Measurements from ENCODE around the gene C1GALT1C1L. TPM values are rescaled to one million over a fixed set of nuclear protein-coding genes. Genes with fewer than 3 reads are reported as not detected.

C1GALT1C1L gene
- total RNA-seq: under 1 TPM in 1 of 2 donors, not detected in 1; 0.48 TPM

GRCh38 chr2:43676322-43677050 lies at the start of gene C1GALT1C1L:
Gene C1GALT1C1L (minus strand): TSS chr2:43676429. CDS start chr2:43676322, 107 bp downstream.
- peaks cover 2 to 6% of the 10 kb centered on the region in 2 donors for H3K9me3 Mint-ChIP-seq
- H3K27ac Mint-ChIP-seq: no peak within 1 kb of the TSS
- ATAC-seq (replicated peaks in 1 of 2) (peak; percentile 77 to 92), DNase-seq (peak; percentile 46 to 62)
- peaks cover 14% of the 10 kb centered on the region for H3K27me3 Mint-ChIP-seq (ENCODE audit: low read depth)
- H3K4me3 Mint-ChIP-seq: peak within 1 kb of the TSS; percentile 54 to 75
- peaks cover 8% of the 10 kb centered on the region for H3K4me1 Mint-ChIP-seq (ENCODE audit: low read depth)
- H3K36me3 Mint-ChIP-seq (ENCODE audit: insufficient read depth in 2 of 2): peaks cover 4 to 5% of the 10 kb centered on the region in 2 donors

GRCh38 chr2:43725711-43726246 lies 49.5 kb upstream of the C1GALT1C1L start:
- H3K4me3 Mint-ChIP-seq: no peak overlapping the region
- no peak for ATAC-seq (replicated peaks in 1 of 2)
- H3K27ac Mint-ChIP-seq: no peak overlapping the region
- H3K4me1 Mint-ChIP-seq (ENCODE audit: low read depth): no peaks in the 10 kb centered on the region
- DNase-seq: no peak
- no peaks in the 10 kb centered on the region for H3K36me3 Mint-ChIP-seq (ENCODE audit: insufficient read depth in 2 of 2)
- H3K9me3 Mint-ChIP-seq: no peaks in the 10 kb centered on the region
- no peaks in the 10 kb centered on the region for H3K27me3 Mint-ChIP-seq (ENCODE audit: low read depth)

- Mint-ChIP-seq H3K9me3 (no peaks in the 10 kb centered on the region), H3K36me3 (ENCODE audit: insufficient read depth in 2 of 2) (no peaks in the 10 kb centered on the region), H3K27me3 (ENCODE audit: low read depth) (no peaks in the 10 kb centered on the region), H3K4me1 (ENCODE audit: low read depth) (no peaks in the 10 kb centered on the region), H3K4me3 (no peak overlapping the region), H3K27ac (no peak overlapping the region)
- no peak for ATAC-seq (replicated peaks in 1 of 2)
- no peak for DNase-seq
Observed at GRCh38 chr2:43724728-43725526, 48.7 kb upstream of the C1GALT1C1L start.

DNA sequence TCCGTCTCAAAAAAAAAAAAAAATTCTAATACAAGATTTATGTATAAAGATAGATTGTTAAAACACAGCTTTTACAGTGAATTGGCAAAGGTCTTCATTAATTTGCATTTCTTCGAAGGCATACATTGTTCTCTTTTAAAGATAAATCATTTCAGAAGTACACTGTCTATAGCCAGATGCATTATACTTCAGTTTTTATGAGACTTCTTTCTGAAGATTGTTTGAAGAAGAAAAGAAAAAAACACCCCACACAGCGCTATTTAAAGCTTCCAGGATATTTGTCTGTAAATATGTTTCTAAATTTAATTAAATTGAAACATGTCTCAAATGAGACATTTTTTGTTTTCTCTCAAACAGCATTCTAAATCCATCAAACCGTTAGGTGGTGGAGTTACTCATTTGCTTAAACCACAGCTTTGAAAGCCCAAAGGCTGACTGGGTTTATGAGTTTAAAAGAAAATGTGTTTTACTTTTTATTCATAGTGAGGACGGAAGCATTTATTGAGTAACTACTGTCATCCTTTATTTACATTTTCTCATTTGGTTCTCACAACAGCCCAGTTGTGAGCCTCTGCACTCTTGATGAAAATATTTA lies 42.4 kb upstream of the C1GALT1C1L start:
- ATAC-seq (replicated peaks in 1 of 2) (no peak), DNase-seq (no peak)
- Mint-ChIP-seq H3K27me3 (ENCODE audit: low read depth) (peaks cover 9% of the 10 kb centered on the region), H3K4me1 (ENCODE audit: low read depth) (no peaks in the 10 kb centered on the region), H3K27ac (no peak overlapping the region), H3K9me3 (no peaks in the 10 kb centered on the region), H3K36me3 (ENCODE audit: insufficient read depth in 2 of 2) (no peaks in the 10 kb centered on the region), H3K4me3 (no peak overlapping the region)

GRCh38 chr2:43717322-43717721 lies 41.1 kb upstream of the C1GALT1C1L start:
- Mint-ChIP-seq H3K4me3 (no peak overlapping the region), H3K9me3 (no peaks in the 10 kb centered on the region), H3K36me3 (ENCODE audit: insufficient read depth in 2 of 2) (no peaks in the 10 kb centered on the region), H3K4me1 (ENCODE audit: low read depth) (no peaks in the 10 kb centered on the region), H3K27ac (no peak overlapping the region), H3K27me3 (ENCODE audit: low read depth) (peaks cover 9% of the 10 kb centered on the region)
- DNase-seq: no peak
- ATAC-seq (replicated peaks in 1 of 2): no peak

GRCh38 chr2:43715300-43716098 lies 39.3 kb upstream of the C1GALT1C1L start:
- Mint-ChIP-seq H3K27ac (no peak overlapping the region), H3K27me3 (ENCODE audit: low read depth) (peaks cover 9% of the 10 kb centered on the region), H3K9me3 (no peaks in the 10 kb centered on the region), H3K4me1 (ENCODE audit: low read depth) (no peaks in the 10 kb centered on the region), H3K36me3 (ENCODE audit: insufficient read depth in 2 of 2) (no peaks in the 10 kb centered on the region), H3K4me3 (no peak overlapping the region)
- DNase-seq: no peak
- ATAC-seq (replicated peaks in 1 of 2): no peak

- Mint-ChIP-seq H3K27me3 (ENCODE audit: low read depth) (peaks cover 9% of the 10 kb centered on the region), H3K36me3 (ENCODE audit: insufficient read depth in 2 of 2) (no peaks in the 10 kb centered on the region), H3K4me1 (ENCODE audit: low read depth) (no peaks in the 10 kb centered on the region), H3K27ac (no peak overlapping the region), H3K9me3 (no peaks in the 10 kb centered on the region), H3K4me3 (no peak overlapping the region)
- no peak for DNase-seq
- no peak for ATAC-seq (replicated peaks in 1 of 2)
Observed at GRCh38 chr2:43714164-43714563, 37.9 kb upstream of the C1GALT1C1L start.

DNA sequence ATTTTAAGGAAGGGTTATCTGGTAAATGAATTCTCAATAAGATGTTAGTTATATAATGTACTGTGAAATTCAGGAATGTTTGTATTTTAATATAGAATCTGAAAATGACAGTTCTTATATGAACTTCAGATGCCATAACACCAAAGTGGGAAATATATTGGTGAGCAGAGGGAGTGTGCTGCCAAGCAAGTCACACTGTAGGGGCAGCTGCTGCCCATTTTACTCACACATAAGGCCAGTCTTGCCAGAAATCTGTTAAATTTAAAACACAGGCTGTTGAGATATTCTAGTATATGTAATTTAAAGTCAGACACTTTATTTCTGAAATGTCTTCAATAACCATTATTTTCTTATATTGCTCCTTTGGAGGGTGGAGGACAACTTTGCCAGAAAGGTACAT lies 34.6 kb upstream of the C1GALT1C1L start:
- no peaks in the 10 kb centered on the region for H3K4me1 Mint-ChIP-seq (ENCODE audit: low read depth)
- H3K36me3 Mint-ChIP-seq (ENCODE audit: insufficient read depth in 2 of 2): no peaks in the 10 kb centered on the region
- no peak overlapping the region for H3K4me3 Mint-ChIP-seq
- ATAC-seq (replicated peaks in 1 of 2): no peak
- no peak overlapping the region for H3K27ac Mint-ChIP-seq
- peaks cover 7% of the 10 kb centered on the region for H3K27me3 Mint-ChIP-seq (ENCODE audit: low read depth)
- no peaks in the 10 kb centered on the region for H3K9me3 Mint-ChIP-seq
- no peak for DNase-seq

- Mint-ChIP-seq H3K9me3 (no peaks in the 10 kb centered on the region), H3K27ac (no peak overlapping the region), H3K4me3 (no peak overlapping the region), H3K27me3 (ENCODE audit: low read depth) (no peaks in the 10 kb centered on the region), H3K36me3 (ENCODE audit: insufficient read depth in 2 of 2) (no peaks in the 10 kb centered on the region), H3K4me1 (ENCODE audit: low read depth) (no peaks in the 10 kb centered on the region)
- ATAC-seq (replicated peaks in 1 of 2) (no peak), DNase-seq (no peak)
Observed at GRCh38 chr2:43708891-43709290, 32.7 kb upstream of the C1GALT1C1L start.

- no peak overlapping the region for H3K27ac Mint-ChIP-seq
- H3K4me3 Mint-ChIP-seq: no peak overlapping the region
- DNase-seq (no peak), ATAC-seq (replicated peaks in 1 of 2) (no peak)
- H3K4me1 Mint-ChIP-seq (ENCODE audit: low read depth): no peaks in the 10 kb centered on the region
- H3K36me3 Mint-ChIP-seq (ENCODE audit: insufficient read depth in 2 of 2): no peaks in the 10 kb centered on the region
- H3K9me3 Mint-ChIP-seq: no peaks in the 10 kb centered on the region
- H3K27me3 Mint-ChIP-seq (ENCODE audit: low read depth): no peaks in the 10 kb centered on the region
Observed at GRCh38 chr2:43708178-43708577, 31.9 kb upstream of the C1GALT1C1L start.

- Mint-ChIP-seq H3K36me3 (ENCODE audit: insufficient read depth in 2 of 2) (no peaks in the 10 kb centered on the region), H3K4me3 (no peak overlapping the region), H3K27ac (no peak overlapping the region), H3K27me3 (ENCODE audit: low read depth) (no peaks in the 10 kb centered on the region), H3K4me1 (ENCODE audit: low read depth) (no peaks in the 10 kb centered on the region), H3K9me3 (no peaks in the 10 kb centered on the region)
- no peak for DNase-seq
- ATAC-seq (replicated peaks in 1 of 2): no peak
Observed at GRCh38 chr2:43707255-43708015, 31.2 kb upstream of the C1GALT1C1L start.

DNA sequence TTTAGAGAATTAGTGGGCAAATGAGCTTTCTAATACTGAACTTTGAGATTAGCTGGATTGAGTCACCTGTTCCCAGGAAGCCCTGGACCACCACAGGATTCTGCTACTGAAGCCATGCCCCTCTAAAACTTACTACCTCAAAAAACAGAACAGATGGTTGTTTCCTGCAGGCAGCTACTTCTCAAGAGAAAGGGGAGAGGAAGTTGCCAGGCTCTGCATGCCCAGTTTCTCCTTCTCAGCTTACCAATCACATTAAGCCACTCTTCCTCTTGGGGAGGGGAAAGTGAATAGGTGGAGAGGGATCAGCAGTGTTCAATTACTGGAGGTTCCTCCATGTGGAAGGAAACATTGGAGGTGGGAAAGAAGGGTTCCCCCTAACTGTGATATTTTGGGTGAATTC lies 24.9 kb upstream of the C1GALT1C1L start:
- no peak overlapping the region for H3K4me3 Mint-ChIP-seq
- H3K27me3 Mint-ChIP-seq (ENCODE audit: low read depth): peaks cover 9% of the 10 kb centered on the region
- no peak for DNase-seq
- H3K36me3 Mint-ChIP-seq (ENCODE audit: insufficient read depth in 2 of 2): peaks cover 0 to 1% of the 10 kb centered on the region in 2 donors
- no peak for ATAC-seq (replicated peaks in 1 of 2)
- no peaks in the 10 kb centered on the region for H3K4me1 Mint-ChIP-seq (ENCODE audit: low read depth)
- no peaks in the 10 kb centered on the region for H3K9me3 Mint-ChIP-seq
- H3K27ac Mint-ChIP-seq: no peak overlapping the region

Measured in activated T-cell treated with anti-CD3 and anti-CD28 coated beads, Interleukin-2, amount 50 U/mL, for 72 hours (primary cell).